HG03280 (cell line): ENCODE data around the gene KCNC1.

Experiments used
- ATAC-seq: cut with Tn5 transposase; IDR thresholded peaks from one replicate; pipeline ENCODE4 v1.9.1; 2021; ENCODE audit warnings: mild to moderate bottlenecking, moderate library complexity; ENCODE audit not compliant: unreplicated experiment

KCNC1 gene

DNA sequence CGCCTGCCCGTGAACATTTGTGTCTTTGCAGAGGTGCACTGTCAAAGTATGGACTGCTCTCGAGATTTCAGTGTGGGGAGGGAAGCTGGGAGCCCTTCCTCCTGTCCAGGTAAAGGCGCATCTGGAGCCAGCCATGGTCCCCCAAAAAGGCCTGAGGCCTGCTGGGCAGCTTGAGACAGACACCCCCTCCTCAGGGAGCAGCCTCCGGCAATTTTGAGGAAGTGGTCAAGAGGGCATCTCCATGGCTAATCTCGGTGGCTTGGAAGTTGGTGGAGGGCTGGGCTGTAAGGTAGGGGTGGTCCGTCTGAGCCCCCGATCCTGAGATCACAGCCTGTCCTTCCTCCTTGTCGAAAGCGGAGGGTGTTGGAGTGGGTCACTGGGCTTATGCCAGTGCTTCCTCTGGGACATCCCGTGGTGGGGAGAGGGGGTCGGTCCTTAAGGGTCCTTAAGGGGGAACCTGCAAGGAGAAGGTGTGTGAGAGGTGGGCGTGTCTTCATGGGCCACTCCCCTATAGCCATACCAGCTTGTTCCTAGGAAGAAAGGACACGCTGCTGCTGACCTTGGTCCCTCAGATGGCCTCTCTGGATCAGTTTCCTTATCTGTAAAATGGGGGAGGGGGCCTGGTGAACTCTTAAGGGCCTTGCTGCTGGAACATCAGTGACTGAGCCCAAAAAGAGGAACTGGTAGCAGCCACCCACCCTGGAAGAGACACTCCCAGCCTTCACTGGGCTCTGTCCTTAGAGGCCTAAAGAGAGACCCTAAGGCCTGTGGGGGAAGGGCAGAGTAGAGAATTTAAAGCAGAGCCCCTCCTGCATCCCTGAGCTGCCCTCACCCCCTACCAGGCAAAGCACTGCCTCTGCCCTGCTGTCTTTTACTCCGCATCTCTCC lies 2.6 kb downstream of the KCNC1 start:
- no peak for ATAC-seq

DNA sequence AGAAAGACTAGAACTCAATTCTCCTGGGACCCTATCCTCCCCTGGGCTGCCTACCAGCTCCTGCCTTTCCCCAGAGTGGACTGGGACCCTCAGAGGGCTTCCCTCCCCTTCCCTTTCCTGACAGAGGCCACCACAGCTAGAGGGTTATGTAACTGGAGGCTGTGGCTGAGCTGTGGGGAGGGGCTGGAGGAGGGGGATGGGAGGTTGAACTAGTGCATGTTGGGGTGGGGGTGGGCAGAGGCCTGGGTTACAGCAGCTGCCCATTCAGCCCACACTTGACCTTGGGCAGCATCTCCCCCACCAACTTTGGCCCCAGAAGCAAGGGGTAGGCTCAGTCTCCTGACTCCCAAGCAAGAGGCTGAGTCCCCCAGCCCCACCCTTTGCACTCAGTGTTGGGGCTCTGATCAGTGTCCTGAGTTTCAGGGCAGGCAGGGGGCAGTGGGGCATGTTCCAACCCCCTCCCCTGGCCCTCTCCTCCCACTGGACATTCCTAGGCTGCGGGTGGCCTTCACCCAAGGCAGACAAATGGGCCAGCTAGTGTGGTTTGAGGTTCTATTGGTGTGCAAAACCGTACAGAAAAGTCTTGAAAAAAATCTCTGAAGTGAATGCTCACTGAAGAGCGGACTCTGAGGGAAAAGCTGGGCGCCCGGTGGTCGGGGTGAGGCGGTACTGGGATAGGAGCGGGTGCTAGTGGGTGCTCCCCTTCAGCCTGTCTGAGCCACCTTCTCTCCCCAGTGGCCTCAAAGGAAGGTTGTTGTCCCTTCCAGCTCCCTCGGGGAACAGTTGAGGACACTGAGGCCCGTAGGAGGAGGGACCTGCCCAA lies 3.8 kb downstream of the KCNC1 start:
- ATAC-seq, result no peak

DNA sequence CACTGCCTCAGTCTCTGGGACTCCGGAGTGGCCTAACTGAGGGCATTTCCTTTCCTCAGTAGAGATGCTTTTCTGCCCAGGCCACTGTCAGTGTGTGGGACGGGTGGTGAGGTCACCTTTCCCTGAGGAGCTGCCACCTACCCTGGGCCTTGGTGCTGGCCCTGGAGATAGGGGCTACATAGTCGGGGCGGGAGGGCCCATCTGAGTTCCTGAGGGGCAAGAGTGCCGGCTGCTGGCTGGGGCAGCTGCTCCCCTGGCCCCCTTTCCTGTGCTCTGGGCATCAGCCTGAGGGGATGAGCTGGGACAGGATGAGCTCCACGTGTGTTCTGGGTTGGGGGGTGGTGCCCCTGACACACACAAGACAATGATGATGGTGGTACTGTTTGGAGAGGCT lies 5.4 kb downstream of the KCNC1 start:
- ATAC-seq, result no peak

DNA sequence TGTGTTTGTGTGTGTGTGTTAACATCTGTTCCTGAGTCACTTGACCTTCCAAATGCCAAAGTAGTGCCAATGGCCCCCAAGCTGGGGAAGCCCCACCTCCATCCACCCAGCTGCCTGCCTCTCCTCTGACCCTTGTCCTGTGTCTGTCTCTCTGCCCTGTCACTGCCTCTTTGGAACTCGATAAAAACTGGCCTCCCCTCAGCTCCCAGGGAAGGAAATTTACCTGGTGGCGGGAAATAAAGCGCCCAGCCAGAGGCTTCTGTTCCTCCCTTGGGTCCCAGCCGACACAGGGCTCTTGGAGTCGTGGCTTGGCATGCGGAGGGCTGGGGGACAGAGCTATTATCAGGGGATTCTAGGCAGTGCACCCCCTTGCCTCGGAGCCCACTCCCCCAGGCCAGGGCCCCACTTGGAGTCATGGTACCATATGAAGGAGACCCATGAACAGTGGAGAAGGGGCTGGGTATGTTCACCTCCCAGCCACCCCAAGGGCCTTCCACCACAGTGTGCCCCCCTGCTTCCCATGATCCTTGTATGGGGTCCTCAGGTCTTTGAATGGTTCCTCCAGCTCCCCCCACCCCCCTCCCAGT lies 6.2 kb downstream of the KCNC1 start:
- no peak for ATAC-seq

DNA sequence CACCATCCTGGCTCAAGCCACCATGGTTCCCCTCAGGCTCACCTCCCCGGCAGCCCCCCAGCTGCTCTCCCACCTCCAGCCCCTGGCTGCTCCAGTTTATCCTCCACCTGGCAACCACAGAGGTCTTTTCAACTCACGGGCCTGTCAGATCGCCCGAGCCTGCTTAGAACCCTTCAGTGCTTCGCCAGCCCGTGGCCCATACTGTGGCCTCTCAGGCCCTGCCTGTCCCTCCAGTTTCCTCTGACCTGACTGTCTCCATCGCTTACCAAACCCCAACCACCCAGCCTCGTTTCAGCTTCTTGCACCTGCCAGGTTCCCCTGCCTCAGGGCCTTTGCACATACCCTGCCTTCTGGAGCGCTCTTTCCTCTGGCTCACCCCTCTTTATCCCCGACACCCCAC lies 6.9 kb downstream of the KCNC1 start:
- ATAC-seq, result no peak

DNA sequence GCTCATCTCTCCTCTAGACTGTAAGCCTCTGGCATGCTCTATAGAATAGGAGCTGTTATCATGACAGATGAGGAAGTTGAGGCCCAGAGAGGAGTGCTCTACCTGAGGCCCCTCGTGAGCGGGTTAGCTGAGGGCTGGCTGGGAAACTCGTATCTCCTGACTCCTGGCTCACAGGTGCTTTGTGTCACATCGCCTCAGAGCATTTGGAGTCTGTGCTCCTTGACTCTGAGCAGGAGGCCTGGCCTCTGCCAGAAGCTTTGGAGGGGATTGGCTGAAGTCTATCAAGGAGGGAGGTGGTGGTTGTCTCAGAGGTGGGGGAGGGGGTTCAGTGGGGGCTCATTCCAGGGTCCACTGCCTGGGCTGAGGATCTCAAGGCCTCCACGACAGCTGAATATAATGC lies 7.4 kb downstream of the KCNC1 start:
- no peak for ATAC-seq

DNA sequence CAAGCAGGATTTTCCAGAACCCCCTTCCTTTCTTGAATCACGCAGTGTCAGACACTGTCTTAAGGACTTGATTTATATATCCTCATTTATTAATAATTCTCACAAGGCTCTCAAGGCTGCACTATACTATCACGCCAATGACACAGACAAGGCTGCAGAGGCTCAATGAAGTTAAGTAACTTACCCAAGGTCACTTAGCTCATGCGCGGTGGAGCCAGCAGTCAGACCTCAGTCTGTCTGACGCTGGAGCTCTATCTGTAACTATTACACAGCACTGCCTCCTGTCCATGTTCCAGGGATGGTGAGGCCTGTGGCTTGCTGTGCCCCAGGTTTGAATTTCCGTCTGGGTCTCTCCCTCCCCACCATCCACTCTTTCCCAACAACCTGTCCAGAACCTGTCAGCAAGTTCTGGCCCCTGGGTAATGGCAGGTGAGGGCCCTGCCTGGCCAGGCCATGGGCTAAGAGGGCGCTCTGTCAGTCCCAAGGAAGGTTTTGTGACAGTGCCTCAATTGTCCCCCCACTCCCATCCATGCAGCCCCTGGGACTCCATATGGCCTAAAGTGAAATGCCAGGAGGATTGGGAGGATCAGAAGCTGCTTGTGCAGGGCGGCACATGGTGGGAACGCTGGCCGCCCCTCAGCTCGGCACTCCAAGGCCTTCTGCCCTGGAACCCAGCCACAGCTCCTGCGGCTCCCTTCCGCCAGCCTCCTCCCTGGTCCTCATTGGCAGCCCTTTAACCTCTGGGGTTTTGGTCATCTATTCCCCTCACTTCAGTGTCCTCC lies 8.6 kb downstream of the KCNC1 start:
- ATAC-seq, result no peak

DNA sequence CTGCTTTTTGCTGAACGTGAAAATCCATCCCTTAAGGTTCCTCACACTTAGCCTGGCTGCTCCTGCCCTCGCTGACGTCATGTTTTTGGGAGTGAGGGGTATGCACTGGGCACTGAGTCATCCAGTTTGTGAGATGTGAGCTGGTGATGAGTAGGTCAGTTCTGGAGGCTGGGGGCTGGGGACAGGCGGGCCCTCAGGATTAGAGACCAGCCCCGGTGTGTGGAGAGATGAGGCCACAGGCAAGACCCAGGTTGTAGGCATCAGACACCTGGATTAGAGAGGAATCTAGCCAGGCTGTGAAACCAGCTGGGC lies 9.2 kb downstream of the KCNC1 start:
- no peak for ATAC-seq

DNA sequence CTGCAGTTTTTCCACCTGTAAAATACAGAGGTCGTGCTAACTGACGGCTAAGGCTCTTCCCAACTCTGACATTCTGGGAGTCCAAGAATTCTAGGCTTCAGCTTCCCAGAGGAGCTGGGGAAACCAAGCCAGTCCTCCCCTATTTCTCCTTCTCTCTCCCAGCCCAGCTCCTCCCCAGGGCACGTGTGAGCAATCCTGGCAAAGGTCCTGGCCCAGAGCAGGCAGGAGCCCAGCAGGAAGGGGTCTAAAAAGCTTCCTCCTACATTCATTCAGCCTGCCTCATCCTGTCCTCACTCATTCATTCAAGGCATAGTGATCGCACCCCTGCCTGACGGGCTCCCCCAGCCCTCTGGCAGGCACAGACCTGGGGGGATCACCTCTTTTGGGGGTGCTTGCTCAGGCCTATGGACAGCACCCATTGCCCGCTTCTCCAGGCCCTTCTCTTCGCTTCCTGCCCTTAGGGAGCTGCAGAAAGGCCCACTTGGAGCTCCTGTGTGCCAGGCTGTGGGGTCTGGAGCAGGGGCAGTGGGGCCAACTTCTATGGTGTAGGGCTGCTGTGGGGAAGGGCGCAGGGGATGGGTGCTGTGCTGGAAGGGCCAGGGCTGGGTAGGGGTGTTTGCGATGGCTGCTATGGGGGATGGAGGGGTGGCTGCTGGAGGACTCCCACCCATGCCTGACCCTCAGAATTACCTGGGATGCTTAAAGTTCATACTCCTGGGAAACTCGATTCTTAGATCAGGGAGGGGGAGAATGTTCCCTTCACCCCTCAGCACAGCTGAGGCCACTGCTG lies 9.8 kb downstream of the KCNC1 start:
- no peak for ATAC-seq

DNA sequence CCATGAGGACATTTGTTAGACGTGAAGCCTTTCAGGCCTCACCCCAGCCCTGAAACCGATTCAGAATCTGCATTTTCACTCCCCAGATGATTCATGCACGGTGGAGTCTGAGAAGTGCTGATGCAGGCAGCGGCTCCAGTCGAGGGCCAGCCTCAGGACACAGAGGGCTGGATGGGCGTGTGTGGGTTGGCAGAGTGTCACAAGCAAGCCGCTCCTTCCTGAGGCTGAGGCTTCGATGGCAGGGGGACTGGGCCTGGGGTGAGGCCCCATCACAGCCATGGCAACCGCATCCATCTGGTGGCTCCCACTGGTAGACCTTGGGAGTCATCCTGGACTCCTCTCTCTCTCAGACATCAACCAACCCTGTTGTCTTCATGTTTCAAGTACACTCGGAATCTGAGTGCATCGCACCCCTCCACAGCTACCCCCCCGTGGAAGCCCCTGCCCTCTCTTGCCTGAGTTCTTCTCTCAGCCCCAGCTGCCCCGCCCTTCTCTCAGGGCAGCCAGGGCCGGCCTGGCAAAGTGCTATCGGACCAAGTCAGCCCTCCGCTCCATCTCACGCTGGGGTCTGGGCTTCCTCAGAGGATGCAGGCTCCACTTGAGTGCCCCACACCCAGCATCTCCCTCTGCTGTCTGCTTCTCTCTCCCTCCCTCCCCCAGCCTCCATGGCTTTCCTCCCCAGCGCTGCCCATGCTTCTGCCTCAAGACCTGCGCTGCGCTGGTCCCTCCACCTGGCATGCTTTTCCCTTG lies 10.6 kb downstream of the KCNC1 start:
- ATAC-seq, result no peak

DNA sequence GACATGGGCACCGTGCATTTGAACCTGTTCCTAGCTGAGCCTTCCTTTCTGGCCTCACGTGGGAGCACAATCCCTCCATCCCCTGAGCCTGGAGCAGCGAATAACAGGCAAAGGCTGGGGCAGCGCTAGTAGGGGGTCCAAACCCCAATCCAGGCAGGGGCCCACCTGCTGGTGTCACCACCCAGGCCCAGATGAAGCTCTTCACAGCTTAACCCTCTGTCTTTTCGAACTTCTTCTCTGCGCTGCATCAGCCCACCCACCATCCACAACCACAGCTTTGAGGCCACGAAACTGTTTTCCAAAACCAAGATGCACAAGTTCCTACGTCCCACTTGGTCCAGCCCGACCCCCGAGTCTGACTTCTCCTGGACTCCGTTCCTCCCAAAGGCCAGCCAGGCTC lies 11.5 kb downstream of the KCNC1 start:
- no peak for ATAC-seq

DNA sequence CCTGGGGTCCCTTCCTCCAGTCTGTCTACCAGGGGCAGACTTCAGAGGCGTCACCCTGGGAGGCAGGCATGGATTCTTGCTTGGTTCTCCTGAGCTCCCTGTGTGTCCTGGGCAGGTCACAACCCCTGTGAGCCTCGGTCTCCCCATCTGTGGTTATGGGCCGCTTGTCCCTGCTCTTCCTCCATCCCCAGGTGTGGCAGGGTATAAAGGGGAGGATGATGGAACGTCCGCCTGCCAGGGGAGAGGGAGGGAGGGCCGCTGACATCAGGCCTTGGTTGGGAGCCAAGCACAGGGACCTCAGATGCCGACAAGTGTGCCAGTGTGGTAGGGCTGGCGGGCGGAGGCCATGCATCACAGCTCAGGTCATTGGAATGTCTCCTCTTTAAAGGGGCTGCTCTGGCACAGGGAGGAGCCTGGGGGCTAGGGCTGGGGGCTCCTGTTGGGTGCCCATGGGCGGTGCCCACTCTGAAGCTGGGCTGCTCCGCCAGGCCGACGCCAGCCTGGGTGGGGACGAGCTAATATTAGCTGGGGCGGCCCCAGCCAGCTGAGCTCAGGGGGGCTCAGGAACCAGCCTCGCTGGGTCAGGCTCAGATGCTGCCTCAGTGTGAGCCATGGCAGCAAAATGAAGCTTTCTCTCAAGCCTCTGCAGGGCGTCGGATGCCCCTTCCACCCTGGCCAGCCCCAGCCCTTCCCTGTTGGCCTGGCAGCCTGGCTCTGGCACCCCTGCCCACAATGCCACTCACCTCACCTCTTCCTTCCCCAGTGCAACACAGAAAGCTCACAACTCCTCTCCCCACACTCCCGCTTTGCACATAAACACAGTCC lies 12.8 kb downstream of the KCNC1 start:
- ATAC-seq, result no peak

DNA sequence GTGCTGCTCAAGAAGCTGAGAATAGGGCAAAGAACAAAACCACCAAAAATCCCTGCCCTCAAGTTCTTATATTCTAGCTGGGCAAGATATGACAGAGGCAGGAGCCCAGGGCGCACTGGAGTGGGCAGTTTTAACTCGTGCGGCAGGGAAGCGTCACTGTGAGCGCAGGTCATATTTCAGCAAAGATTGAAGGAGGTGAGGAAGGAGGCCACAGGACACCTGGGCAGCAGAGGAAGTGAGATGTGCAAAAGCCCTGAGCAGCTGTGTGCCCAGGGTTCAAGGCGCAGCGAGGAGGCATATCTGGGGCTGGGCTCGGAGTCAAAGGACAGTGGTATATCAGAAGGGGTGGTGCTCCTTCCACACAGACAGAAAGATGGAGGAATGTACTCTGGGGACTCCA lies 13.5 kb downstream of the KCNC1 start:
- no peak for ATAC-seq

DNA sequence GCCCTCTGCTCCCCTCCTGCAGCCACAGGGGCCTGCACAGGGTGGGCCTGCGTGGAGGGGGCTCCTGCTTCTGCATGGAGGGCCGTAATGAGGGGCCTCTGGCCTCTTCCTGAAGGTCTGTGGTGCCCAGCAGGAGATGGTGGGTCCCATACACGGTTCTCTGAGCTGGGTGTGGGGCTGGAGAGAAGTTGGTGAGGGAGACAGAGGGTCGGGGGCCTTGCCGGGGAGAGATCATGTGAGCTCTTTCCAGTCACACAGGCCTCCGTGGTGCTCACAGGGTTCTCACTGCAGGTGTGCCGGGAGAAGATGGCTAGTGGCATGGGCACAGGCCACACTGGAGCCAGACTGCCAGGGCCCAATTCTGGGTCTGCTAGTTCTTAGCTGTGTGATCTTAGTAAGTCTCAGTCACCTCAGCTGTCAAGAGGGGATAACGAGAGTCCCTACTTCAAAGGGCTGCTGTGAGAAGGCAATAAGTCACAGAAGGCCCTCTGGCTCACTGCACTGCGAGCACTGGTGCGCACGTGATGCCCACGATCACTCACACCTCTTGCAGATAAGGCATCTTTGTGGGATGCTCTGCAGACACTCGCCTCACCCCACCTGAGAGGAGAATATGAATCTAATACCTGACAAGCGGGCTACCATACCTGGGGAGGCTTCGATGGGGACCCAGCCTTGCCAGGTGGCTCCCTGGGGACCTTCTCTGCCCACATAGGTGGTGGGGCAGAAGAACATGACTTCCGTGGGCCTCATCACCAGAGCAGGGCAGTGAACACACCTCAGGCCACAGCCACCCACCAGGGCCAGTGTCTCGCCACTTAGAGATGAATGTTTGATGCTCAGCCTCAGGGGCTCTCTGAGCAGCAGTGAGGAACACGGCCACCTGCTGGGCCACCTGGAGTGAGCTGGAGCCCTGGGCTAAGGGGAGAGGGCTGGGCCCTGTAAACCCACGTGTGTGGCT lies 14.5 kb downstream of the KCNC1 start:
- ATAC-seq, result no peak

DNA sequence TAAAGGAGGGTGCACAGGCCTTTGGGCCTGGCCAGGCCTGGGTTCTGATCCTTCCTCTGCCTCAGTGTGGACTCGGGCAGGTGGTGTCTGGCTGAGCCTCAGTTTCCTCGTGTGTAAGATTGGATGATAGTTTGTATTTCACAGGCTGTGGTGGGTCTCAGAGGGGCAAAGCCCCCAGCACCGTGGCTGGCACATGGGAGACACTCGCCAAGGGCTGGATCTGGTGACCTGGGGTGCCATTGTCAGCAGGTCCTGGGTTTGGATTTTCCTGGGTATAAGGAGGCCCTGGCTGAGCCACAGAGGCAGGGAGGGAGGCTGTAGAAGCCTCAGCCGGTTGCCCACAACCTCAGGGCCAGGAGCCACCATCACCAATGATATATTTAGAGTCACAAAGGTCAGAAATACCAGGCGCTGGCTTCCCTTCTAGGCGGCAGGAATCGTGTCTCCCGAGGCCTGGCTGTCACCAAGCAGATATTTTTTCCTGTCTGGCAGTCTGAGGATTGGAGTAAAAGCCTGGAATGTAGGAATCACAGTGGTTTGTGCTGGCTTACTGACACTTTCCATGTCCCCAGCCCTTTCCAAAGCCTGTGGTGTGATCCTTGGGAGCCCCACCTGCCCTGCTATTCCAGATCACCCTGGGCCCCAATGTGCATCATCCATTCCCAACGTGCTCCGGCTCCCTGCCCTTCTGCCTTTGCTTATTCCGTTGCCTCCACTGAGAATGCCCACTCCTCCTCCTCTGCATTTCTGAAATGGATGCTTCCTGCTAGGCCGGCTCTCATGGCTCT lies 15.6 kb downstream of the KCNC1 start:
- ATAC-seq, result no peak

DNA sequence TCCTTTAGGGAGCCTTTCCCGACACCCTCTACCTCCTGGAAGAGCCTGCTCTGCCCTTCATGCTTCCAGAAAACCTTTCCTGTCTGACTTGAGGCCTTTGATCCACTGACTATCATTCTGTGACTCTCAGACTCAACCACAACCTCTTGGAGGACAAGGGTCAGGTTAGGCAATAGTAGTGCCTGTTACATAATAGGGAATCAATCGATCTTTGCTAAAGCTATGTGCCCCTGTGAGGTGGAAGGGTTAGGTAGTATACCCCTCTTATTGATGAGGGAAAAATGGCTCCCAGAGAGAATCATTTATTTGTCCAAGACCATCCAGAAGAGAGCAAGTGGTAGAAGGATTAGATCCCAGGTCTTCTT lies 16.2 kb downstream of the KCNC1 start:
- ATAC-seq, result no peak

DNA sequence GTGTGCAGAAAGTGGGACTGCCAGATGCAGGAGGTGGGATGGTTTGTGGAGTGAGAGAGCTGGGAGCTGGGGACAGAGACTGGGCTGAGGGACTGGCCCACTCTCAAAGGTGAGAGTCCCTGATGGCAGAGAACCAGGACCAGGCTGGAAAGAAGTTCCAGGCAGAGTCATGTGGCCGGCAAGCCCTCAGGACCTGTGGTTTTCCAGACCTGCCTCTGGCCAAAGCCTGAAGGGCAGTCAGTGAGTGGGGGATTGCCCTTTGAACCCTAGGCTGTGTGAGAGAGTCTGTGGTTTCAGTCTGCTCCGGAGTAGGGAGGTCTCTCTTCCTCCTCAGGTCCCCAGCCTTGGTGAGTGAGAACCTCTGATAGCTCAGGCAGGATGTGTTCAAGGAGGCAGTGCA lies 17.0 kb downstream of the KCNC1 start:
- ATAC-seq, result no peak
